Transverse colon (tissue), 4 donors: ENCODE results near the gene NEDD4L. TPM values are rescaled to one million over a fixed set of nuclear protein-coding genes. Genes with fewer than 3 reads are reported as not detected.

ENCODE experiments used
- DNase-seq: peaks from one replicate; pipeline ENCODE4 v3.0.0-alpha.2; 2019
- H3K27ac ChIP-seq, 4 donors: fragments of 200-600 bp; sonication (generic); 2 replicates each; pipeline ENCODE4 v1.5.1; 2016 to 2018; ENCODE audit warnings: inconsistent platforms in 4 of 4
- H3K27me3 ChIP-seq: fragments of 200-600 bp; sonication (generic); 2 replicates; pipeline ENCODE4 v1.5.1; 2017; ENCODE audit warnings: inconsistent platforms
- H3K36me3 ChIP-seq, 4 donors: fragments of 200-600 bp; sonication (generic); 2 replicates each; pipeline ENCODE4 v1.5.1; 2017 to 2019; ENCODE audit warnings: inconsistent platforms in 4 of 4
- H3K4me1 ChIP-seq, 4 donors: fragments of 200-600 bp; sonication (generic); 2 replicates each; pipeline ENCODE4 v1.5.1; 2017 to 2020; ENCODE audit warnings: inconsistent platforms in 4 of 4
- H3K4me3 ChIP-seq, 4 donors: fragments of 200-600 bp; sonication (generic); 1 replicate in 1 of 4; 2 replicates in 3 of 4; pipeline versions ENCODE4 v1.5.1 to v1.6.1; 2017 to 2019; ENCODE audit warnings: inconsistent platforms in 4 of 4
- H3K9me3 ChIP-seq, 2 donors: fragments of 200-600 bp; sonication (generic); 2 replicates each; pipeline ENCODE4 v1.5.1; 2017 to 2019; ENCODE audit warnings: inconsistent platforms in 2 of 2
- EP300 ChIP-seq: sonication (generic); formaldehyde crosslinking; IDR thresholded peaks from one replicate; pipeline ENCODE4 v1.6.1; 2017; ENCODE audit warnings: antibody characterized with exemption, low read depth
- POLR2A ChIP-seq: fragments of 450-650 bp; IDR thresholded peaks from one replicate; pipeline ENCODE4 v1.6.1; 2016; ENCODE audit warnings: antibody characterized with exemption, mild to moderate bottlenecking, moderate library complexity
- POLR2AphosphoS5 ChIP-seq, 3 donors: sonication (generic); formaldehyde crosslinking; IDR thresholded peaks; one replicate each; pipeline ENCODE4 v1.6.1; 2016; ENCODE audit warnings: antibody characterized with exemption in 3 of 3
- whole genome bisulfite sequencing, 2 donors: methylation state at CpG; one replicate each; pipeline ENCODE4 v1.1.5; 2018; ENCODE audit warnings: low coverage in 1 of 2; 5-methylcytosine and 5-hydroxymethylcytosine counted together
- in situ Hi-C, 4 donors: fragments of 200-750 bp; cut with MboI; loops; one replicate each; pipeline versions ENCODE4 v1.15.0 to v1.15.1; 2017; ENCODE audit warnings: low sequenced_read_pairs in 3 of 4, low pct_ligation_motif_present in 1 of 4, low pct_unique_long_range_greater_than_20kb in 1 of 4
- intact Hi-C: fragments of 100-400 bp; cut with DNase I; formaldehyde crosslinking; loops from one replicate; pipeline ENCODE4 v1.15.1; 2023; ENCODE audit warnings: low total_unique reads
- total RNA-seq, 4 donors: library from RNA; depleted of rRNA; stranded (reverse); fragments of >200 nt; gene quantifications; one replicate each; pipeline ENCODE4 v1.1.0, GENCODE V29; 2016
- TF ChIP-seq, protein P1 (sequence below), 5 experiments: fragments of 200-600 bp in 3 of 5; fragments of 450-650 bp in 2 of 5; sonication (generic) in 3 of 5; IDR thresholded peaks; 1 replicate in 2 of 5; 2 replicates in 3 of 5; pipeline ENCODE4 v1.5.1; 2016 to 2017; ENCODE audit warnings: antibody characterized with exemption in 5 of 5, inconsistent platforms in 3 of 5, mild to moderate bottlenecking in 2 of 5, moderate library complexity in 1 of 5

The NEDD4L gene
- total RNA-seq, 4 donors from 2014 or later: 217 to 773 (median 305) TPM

DNA sequence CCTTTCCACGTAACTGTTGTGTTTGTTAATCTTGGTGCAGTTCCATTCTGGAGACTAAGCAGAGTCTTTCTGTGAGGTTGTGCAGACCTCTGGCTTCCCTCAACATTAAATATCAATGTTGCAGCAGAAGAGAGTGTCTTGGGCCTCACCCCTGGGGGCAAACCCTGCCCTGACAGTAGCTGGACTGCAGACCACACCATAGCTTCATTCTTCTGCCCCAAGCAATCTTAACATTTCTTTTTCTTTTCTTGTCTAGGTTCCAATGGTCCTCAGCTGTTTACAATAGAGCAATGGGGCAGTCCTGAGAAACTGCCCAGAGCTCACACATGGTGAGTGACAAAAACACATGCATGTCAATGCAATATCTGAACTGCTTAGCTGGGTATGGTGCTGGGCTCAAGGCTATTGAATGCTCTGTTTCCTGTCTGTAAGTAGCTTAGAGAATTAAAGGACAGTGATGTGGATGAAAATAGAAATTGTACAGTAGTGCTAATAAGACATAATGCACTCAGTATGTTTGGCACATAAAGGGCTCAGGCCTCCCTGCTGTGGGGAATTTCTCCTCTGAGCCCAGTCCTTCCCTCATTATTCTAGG, 347.3 kb downstream of the NEDD4L start:
- intact Hi-C loops (no loop called here), in situ Hi-C loops (loop anchor here in 1 of 4 donors (25.0 kb wide), 1 partner anchor 671 kb away; no protein-coding TSS in a partner anchor)
- H3K27ac ChIP-seq: peak overlapping the region; percentile 57 to 77 (median 66)
- WGBS, 2 donors: 81 to 86% methylated on average over 1 of the region's 1 CpG
- no peaks in the 10 kb centered on the region for H3K9me3 ChIP-seq
- H3K36me3 ChIP-seq: peaks cover 0 to 25% (median 10%) of the 10 kb centered on the region in 4 donors
- H3K27me3 ChIP-seq: no peaks in the 10 kb centered on the region
- H3K4me3 ChIP-seq: no peak overlapping the region
- TF ChIP-seq, protein P1, sequence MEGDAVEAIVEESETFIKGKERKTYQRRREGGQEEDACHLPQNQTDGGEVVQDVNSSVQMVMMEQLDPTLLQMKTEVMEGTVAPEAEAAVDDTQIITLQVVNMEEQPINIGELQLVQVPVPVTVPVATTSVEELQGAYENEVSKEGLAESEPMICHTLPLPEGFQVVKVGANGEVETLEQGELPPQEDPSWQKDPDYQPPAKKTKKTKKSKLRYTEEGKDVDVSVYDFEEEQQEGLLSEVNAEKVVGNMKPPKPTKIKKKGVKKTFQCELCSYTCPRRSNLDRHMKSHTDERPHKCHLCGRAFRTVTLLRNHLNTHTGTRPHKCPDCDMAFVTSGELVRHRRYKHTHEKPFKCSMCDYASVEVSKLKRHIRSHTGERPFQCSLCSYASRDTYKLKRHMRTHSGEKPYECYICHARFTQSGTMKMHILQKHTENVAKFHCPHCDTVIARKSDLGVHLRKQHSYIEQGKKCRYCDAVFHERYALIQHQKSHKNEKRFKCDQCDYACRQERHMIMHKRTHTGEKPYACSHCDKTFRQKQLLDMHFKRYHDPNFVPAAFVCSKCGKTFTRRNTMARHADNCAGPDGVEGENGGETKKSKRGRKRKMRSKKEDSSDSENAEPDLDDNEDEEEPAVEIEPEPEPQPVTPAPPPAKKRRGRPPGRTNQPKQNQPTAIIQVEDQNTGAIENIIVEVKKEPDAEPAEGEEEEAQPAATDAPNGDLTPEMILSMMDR (IDR thresholded peaks at IDR 0.05): no peak
- peak; percentile 70 to 93 (median 73) for TF ChIP-seq POLR2AphosphoS5 (IDR thresholded peaks at IDR 0.05)
- DNase-seq: no peak
- H3K4me1 ChIP-seq: peaks cover 8 to 32% (median 13%) of the 10 kb centered on the region in 4 donors

DNA sequence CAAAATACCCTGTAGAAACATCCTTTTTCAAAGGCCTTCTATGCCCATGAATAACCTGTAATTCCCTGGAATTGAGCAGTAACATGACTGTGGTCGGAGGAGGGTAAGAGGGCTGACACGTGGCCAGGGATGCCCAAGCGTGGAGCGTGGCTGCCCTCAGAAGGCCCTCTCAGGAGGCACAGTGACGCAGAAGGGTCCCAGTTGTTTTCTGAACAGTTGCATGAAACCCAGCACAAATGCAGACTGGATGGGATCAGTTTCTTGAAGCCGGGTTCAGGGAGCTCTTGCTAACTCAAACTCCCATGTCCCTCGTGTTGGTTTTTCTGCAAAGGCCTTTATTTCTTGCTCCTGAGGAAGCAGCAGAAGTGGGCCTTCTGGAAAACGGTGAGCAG, 347.9 kb downstream of the NEDD4L start:
- intact Hi-C loops (no loop called here), in situ Hi-C loops (loop anchor here in 1 of 4 donors (25.0 kb wide), 1 partner anchor 670 kb away; no protein-coding TSS in a partner anchor)
- 60 to 81% methylated on average over 1 to 8 of the region's 8 CpGs for WGBS, 2 donors
- H3K27ac ChIP-seq: peak overlapping the region; percentile 57 to 77 (median 66)
- peaks cover 0 to 25% (median 9%) of the 10 kb centered on the region in 4 donors for H3K36me3 ChIP-seq
- no peaks in the 10 kb centered on the region for H3K27me3 ChIP-seq
- TF ChIP-seq, protein P1 (IDR thresholded peaks at IDR 0.05): no peak
- TF ChIP-seq EP300 (no peak), POLR2AphosphoS5 (IDR thresholded peaks at IDR 0.05) (no peak), POLR2A (no peak)
- H3K4me3 ChIP-seq: no peak overlapping the region
- no peaks in the 10 kb centered on the region for H3K9me3 ChIP-seq
- peaks cover 8 to 32% (median 13%) of the 10 kb centered on the region in 4 donors for H3K4me1 ChIP-seq
- no peak for DNase-seq

DNA sequence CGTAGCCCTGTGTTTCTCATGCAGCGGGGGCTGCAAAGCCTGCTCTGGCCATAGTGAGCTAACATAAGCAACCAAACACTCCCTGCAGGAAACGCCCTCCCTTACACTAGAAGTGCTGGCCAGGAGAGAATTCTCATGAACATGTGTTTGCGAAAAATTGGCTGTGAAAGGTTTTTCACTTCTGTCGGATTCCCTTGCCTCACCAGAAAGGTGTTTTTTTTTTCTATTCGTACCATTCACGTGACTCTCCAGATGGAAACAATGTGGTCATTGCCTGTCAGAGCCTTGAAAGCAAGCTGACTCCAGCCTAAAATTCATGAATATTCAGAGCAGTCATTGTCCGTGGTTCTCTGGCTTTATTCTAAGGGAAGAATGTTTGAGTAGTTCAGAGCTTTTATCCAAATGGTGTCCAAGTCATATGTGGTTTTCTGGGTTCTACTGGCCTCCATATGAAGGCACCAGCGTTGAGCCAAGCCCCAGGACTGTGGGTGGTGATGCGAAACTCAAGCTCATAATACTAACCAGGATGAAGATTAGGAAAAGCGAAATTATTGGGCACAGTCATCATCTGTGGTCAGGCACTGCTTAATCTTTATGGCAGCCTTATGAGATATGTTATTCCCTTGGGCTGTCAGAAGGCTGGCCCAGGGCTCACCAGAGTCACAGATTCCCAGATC, 348.4 kb downstream of the NEDD4L start:
- peak overlapping the region; percentile 57 to 77 (median 66) for H3K27ac ChIP-seq
- in situ Hi-C loops: loop anchor here in 1 of 4 donors (25.0 kb wide), 1 partner anchor 670 kb away; no protein-coding TSS in a partner anchor
- no peak for TF ChIP-seq EP300
- peak in 2 of 3 donors; percentile 26 to 44 for TF ChIP-seq POLR2AphosphoS5 (IDR thresholded peaks at IDR 0.05)
- H3K9me3 ChIP-seq: no peaks in the 10 kb centered on the region
- WGBS, 2 donors: 70 to 79% methylated on average over 7 to 11 of the region's 11 CpGs
- peaks cover 0 to 26% (median 9%) of the 10 kb centered on the region in 4 donors for H3K36me3 ChIP-seq
- no peaks in the 10 kb centered on the region for H3K27me3 ChIP-seq
- no peak overlapping the region for H3K4me3 ChIP-seq
- intact Hi-C loops: no loop called here
- peaks cover 8 to 32% (median 13%) of the 10 kb centered on the region in 4 donors for H3K4me1 ChIP-seq
- no peak for DNase-seq

DNA sequence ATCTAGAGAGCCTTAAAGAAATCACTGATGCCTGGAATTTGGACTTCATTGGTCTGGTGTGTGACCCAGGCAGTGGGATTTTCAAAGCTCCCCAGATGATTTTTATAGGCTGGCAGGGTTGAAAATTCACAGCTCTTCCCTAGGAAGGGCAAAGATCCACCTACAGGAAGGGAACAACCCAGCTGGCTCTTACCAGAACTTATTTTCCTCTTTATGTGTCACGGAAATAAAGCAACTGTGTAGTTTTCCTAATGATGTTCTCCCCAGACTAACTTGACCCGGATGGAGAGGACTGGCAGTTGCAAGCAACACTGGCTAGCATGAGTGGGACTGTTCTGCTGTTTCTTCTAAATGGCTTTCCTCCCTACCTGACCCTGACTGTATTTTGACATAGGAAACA, 349.3 kb downstream of the NEDD4L start:
- no peak for DNase-seq
- Histone ChIP-seq H3K27ac (peak overlapping the region; percentile 57 to 77 (median 66)), H3K9me3 (no peaks in the 10 kb centered on the region), H3K27me3 (no peaks in the 10 kb centered on the region), H3K4me1 (peaks cover 8 to 34% (median 13%) of the 10 kb centered on the region in 4 donors), H3K4me3 (no peak overlapping the region), H3K36me3 (peaks cover 0 to 23% (median 6%) of the 10 kb centered on the region in 4 donors)
- in situ Hi-C loops (loop anchor here in 1 of 4 donors (25.0 kb wide), 1 partner anchor 669 kb away; no protein-coding TSS in a partner anchor), intact Hi-C loops (no loop called here)
- no peak for TF ChIP-seq POLR2A
- TF ChIP-seq EP300: no peak
- 52% methylated on average over 2 of the region's 2 CpGs; no CpG with 5 or more reads in 1 of the 2 donors for WGBS, 2 donors

DNA sequence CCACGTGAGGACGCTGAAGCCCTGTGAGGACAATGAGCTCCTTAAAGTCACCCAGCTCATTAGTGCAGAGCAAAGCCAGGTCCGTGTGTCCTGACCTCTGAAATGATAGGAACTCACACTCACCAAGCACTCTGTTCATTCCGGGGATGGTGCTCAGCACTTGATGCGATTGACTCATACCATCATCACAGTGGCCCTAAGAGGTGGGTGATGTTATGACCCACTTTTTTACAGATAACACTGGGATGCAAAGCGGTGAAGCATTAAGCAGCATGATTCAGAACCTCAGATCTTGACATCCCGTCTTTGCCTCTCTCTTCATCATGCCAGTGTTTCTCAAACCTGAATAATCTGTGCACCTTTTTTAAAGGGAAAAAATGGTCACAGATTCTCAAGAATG, 350.0 kb downstream of the NEDD4L start:
- H3K4me3 ChIP-seq: no peak overlapping the region
- DNase-seq: no peak
- no peak for TF ChIP-seq POLR2A
- no peak for TF ChIP-seq EP300
- no peak for TF ChIP-seq POLR2AphosphoS5 (IDR thresholded peaks at IDR 0.05)
- TF ChIP-seq, protein P1 (IDR thresholded peaks at IDR 0.05): no peak
- H3K36me3 ChIP-seq: peaks cover 0 to 20% (median 5%) of the 10 kb centered on the region in 4 donors
- in situ Hi-C loops: loop anchor here in 1 of 4 donors (25.0 kb wide), 1 partner anchor 668 kb away; no protein-coding TSS in a partner anchor
- intact Hi-C loops: no loop called here
- H3K27ac ChIP-seq: peak overlapping the region in 3 of 4 donors; percentile 57 to 77 (median 73)
- no peaks in the 10 kb centered on the region for H3K27me3 ChIP-seq
- 83 to 100% methylated on average over 3 to 7 of the region's 7 CpGs for WGBS, 2 donors
- H3K4me1 ChIP-seq: peaks cover 8 to 40% (median 16%) of the 10 kb centered on the region in 4 donors
- H3K9me3 ChIP-seq: no peaks in the 10 kb centered on the region
